Right lobe of liver (tissue), 6 donors: ENCODE measurements around the gene NXPE4. TPM values are rescaled to one million over a fixed set of nuclear protein-coding genes. Genes with fewer than 3 reads are reported as not detected.

Source experiments
- ATAC-seq, 4 donors: fragments of 200-7000 bp; cut with Tn5 transposase; one replicate each; pipeline ENCODE4 v1.9.1; 2020; ENCODE audit warnings: mild to moderate bottlenecking in 4 of 4, moderate library complexity in 4 of 4
- DNase-seq, 3 donors: peaks; one replicate each; pipeline ENCODE4 v3.0.0-alpha.2; 2020
- H3K27ac ChIP-seq, 3 donors: fragments of 200-600 bp; one replicate each; pipeline ENCODE4 v1.8.0; 2022
- H3K27me3 ChIP-seq, 2 donors: fragments of 200-600 bp; one replicate each; pipeline ENCODE4 v1.8.0; 2022
- H3K36me3 ChIP-seq, 4 donors: fragments of 200-600 bp; sonication (generic) in 1 of 4; one replicate each; pipeline versions ENCODE4 v1.5.1 to v1.8.0; 2017 to 2022; ENCODE audit warnings: control low read depth in 1 of 4
- H3K4me1 ChIP-seq, 4 donors: fragments of 200-600 bp; sonication (generic) in 1 of 4; one replicate each; pipeline versions ENCODE4 v1.5.1 to v1.8.0; 2017 to 2022; ENCODE audit warnings: control low read depth in 1 of 4
- H3K4me3 ChIP-seq, 3 donors: fragments of 200-600 bp; one replicate each; pipeline ENCODE4 v1.8.0; 2022
- H3K9me3 ChIP-seq, 4 donors: fragments of 200-600 bp; sonication (generic) in 1 of 4; one replicate each; pipeline versions ENCODE4 v1.5.1 to v1.8.0; 2017 to 2022; ENCODE audit warnings: control low read depth in 1 of 4
- POLR2A ChIP-seq: fragments of 450-650 bp; IDR thresholded peaks from one replicate; pipeline ENCODE4 v1.6.1; 2017; ENCODE audit warnings: antibody characterized with exemption, mild to moderate bottlenecking
- WGBS: methylation state at CpG from one replicate; pipeline ENCODE4 v1.1.6; 2018; ENCODE audit warnings: low coverage, low lambda C conversion rate; ENCODE audit not compliant: insufficient coverage; ENCODE audit errors: missing lambda C conversion rate; 5-methylcytosine and 5-hydroxymethylcytosine counted together
- intact Hi-C, 2 donors: fragments of 100-400 bp; cut with DNase I; formaldehyde crosslinking; loops; one replicate each; pipeline versions ENCODE4 v1.11.2 to v1.14.1; 2022
- total RNA-seq, 6 experiments: library from RNA; depleted of rRNA in 2 of 6; stranded (reverse); fragments of >200 nt in 2 of 6; fragmentation: NEBNext Ultra II Directional in 3 of 6; extraction: Animal tissue kit (Norgen Biotek cat#: 25700) in 3 of 6; gene quantifications; one replicate each; pipeline versions ENCODE4 v1.1.0 to v1.2.4, GENCODE V29; 2016 to 2023
- TF ChIP-seq, protein P1 (sequence below), 4 donors: fragments of 200-600 bp in 3 of 4; fragments of 450-650 bp in 1 of 4; IDR thresholded peaks; one replicate each; pipeline versions ENCODE4 v1.5.1 to v1.8.0; 2016 to 2022; ENCODE audit warnings: antibody characterized with exemption in 4 of 4, mild to moderate bottlenecking in 2 of 4
- donor health status: DM: no; HTN: yes; CAD: no.
- donor health status: DM: no; HTN: no; CAD: no.
- donor health status: DM: no; HTN: no; CAD: no.
- donor health status: DM: no; HTN: yes; CAD: no.
- donor health status: DM: no; HTN: yes; CAD: no.

The NXPE4 gene
- total RNA-seq, 6 experiments from 2014 or later: not detected

DNA sequence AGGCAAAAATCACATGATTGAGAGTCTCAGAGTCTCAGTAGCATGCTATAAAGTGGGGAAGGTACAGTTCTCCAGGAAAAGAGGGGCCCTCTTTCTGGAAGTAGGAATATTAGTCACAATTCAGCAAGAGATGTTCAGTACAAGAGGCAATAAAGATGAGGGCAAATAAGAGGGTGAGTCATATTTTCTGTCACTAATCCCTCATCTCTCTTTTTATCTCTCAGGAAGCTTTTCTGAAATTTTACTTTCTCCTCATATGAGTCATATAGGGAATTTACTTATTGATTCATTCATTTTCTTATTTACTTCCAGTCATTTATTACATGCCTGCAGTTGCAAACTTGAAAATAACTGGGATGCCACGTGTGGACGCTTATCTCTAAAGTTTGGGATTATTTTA, 32.5 kb downstream of the NXPE4 start:
- Histone ChIP-seq H3K27me3 (no peaks in the 10 kb centered on the region), H3K4me3 (no peak overlapping the region), H3K36me3 (no peaks in the 10 kb centered on the region), H3K9me3 (no peaks in the 10 kb centered on the region), H3K4me1 (no peaks in the 10 kb centered on the region), H3K27ac (no peak overlapping the region)
- 53% methylated on average over 2 of the region's 2 CpGs for WGBS
- no peak for ATAC-seq
- TF ChIP-seq, protein P1, sequence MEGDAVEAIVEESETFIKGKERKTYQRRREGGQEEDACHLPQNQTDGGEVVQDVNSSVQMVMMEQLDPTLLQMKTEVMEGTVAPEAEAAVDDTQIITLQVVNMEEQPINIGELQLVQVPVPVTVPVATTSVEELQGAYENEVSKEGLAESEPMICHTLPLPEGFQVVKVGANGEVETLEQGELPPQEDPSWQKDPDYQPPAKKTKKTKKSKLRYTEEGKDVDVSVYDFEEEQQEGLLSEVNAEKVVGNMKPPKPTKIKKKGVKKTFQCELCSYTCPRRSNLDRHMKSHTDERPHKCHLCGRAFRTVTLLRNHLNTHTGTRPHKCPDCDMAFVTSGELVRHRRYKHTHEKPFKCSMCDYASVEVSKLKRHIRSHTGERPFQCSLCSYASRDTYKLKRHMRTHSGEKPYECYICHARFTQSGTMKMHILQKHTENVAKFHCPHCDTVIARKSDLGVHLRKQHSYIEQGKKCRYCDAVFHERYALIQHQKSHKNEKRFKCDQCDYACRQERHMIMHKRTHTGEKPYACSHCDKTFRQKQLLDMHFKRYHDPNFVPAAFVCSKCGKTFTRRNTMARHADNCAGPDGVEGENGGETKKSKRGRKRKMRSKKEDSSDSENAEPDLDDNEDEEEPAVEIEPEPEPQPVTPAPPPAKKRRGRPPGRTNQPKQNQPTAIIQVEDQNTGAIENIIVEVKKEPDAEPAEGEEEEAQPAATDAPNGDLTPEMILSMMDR (IDR thresholded peaks at IDR 0.05): no peak
- no peak for TF ChIP-seq POLR2A
- intact Hi-C loops: no loop called here
- no peak for DNase-seq

DNA sequence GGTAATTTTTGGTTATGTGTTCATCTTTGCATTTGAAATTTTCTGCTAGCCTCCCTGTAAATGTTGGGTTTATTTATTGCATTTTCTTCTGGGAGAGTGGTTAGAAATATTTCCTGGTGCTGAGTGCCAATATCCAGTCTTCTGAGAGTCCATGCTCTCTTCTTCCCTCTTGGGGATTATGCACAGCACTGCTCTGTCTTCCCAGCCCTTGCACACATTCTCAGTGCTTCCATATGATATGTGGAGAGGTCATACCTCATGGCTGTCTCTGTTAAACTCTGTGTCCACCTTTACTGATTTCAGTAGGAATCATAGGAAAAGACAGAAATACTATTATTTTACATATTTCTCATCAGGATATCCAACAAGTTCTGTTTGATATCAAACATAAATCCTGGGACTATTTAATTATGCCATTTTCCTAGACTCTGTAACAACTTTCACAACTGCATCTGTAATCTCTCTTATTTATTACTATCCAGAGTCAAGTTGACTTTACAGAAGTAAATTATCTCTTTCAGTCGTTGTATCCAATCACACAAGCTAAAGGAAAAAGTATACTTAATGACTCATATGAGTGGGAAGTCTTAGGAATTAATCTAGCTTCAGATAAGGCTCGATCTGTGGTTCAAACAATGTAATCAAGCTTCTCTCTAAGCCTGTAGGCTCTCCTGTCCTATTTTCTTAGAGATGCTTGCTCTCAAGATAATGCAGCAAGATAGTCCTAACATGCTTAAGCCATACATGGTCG, 33.2 kb downstream of the NXPE4 start:
- intact Hi-C loops: no loop called here
- H3K36me3 ChIP-seq: no peaks in the 10 kb centered on the region
- no peak overlapping the region for H3K27ac ChIP-seq
- no peaks in the 10 kb centered on the region for H3K9me3 ChIP-seq
- DNase-seq (no peak), ATAC-seq (no peak)
- no peaks in the 10 kb centered on the region for H3K27me3 ChIP-seq
- H3K4me1 ChIP-seq: no peaks in the 10 kb centered on the region
- H3K4me3 ChIP-seq: no peak overlapping the region
- WGBS: 23% methylated on average over 3 of the region's 3 CpGs
- TF ChIP-seq, protein P1 (IDR thresholded peaks at IDR 0.05): no peak
- TF ChIP-seq POLR2A: no peak

DNA sequence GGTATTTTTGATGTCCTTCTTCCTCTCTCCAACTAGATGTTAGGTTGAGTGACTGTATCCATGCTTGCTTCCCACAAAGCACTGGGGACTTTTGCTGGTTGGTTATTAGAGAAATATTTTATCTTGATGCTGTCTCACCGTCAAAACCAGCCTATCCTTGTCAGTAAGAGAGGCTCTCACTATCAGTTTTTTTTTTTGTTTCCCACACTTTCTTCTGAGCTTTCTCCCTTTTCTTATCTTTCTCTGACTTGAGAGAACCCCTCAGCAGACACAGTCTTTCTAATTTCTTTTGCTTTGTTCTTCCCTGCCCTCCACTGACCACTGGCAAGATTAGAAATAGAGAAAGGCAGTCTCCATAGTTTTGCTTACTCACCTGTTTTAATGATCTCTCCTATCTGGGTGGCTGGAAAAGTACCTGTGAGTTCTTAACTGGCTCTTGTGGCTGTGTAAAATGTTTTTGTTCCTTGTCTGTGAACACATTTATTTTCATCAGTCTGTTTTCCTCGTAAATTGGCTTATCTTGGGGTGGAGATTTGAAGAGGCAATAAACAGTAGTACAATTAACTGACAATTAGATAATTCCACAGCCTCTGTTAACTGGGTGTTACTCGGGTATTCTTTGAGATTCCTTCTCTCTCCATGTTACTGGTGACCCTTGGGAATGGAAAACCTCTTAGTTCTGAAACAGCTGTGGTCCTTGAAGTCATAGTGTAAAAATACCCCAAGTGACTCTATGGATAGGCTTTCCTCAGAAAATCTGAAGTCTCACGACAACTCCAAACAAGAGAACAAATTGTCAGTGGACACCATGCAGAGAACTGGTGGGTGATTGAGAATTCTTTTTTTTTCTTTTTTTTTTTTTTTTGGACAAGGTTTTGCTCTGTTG, 35.9 kb downstream of the NXPE4 start, which contains the start of gene NXPE1:
Gene NXPE1, minus strand, starts transcription at position 457 of the 886 bp plus-strand sequence. CDS start 8,680 bp downstream, outside the sequence.
- intact Hi-C loops: no loop called here
- 54% methylated on average over 4 of the region's 4 CpGs for WGBS
- H3K27ac ChIP-seq: no peak within 1 kb of the TSS
- no peaks in the 10 kb centered on the region for H3K36me3 ChIP-seq
- TF ChIP-seq, protein P1 (IDR thresholded peaks at IDR 0.05): no peak
- TF ChIP-seq POLR2A: no peak
- DNase-seq (no peak), ATAC-seq (no peak)
- H3K4me3 ChIP-seq: no peak within 1 kb of the TSS
- H3K27me3 ChIP-seq: no peaks in the 10 kb centered on the region
- no peaks in the 10 kb centered on the region for H3K9me3 ChIP-seq
- H3K4me1 ChIP-seq: no peaks in the 10 kb centered on the region

DNA sequence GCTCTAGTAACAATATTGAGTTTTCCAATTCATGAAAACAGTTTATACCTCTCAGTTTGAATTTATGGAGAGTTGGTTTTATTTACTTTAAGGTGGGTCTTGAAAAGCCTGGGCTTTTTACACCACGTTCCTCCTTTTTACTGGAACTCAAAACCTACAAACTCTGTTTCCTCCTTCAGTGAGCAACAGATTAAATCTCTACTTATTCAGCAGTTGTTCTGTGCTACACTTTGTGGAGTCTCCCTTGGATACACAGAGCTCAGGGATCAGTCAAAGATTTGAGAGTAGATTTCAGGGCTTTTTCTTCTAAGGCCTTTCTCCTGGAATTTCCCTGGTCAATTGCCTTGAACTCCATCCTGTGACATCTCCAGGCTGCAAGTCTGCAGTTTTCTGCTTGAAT, 39.5 kb downstream of the NXPE4 start:
- Histone ChIP-seq H3K4me1 (no peaks in the 10 kb centered on the region), H3K9me3 (no peaks in the 10 kb centered on the region), H3K27ac (no peak overlapping the region), H3K27me3 (no peaks in the 10 kb centered on the region), H3K36me3 (no peaks in the 10 kb centered on the region), H3K4me3 (no peak overlapping the region)
- 29% methylated on average over 1 of the region's 1 CpG for WGBS
- DNase-seq: no peak
- no peak for TF ChIP-seq POLR2A
- TF ChIP-seq, protein P1 (IDR thresholded peaks at IDR 0.05): no peak
- intact Hi-C loops: no loop called here
- ATAC-seq: no peak
